Stimulated activated naive CD4-positive, alpha-beta T cell (primary cell): ENCODE results near the gene CCDC192.

ENCODE experiments used
- DNase-seq, 6 experiments: peaks; one replicate each; lab custom pipeline; 2025; lab: John Stamatoyannopoulos, UW

CCDC192 gene

DNA sequence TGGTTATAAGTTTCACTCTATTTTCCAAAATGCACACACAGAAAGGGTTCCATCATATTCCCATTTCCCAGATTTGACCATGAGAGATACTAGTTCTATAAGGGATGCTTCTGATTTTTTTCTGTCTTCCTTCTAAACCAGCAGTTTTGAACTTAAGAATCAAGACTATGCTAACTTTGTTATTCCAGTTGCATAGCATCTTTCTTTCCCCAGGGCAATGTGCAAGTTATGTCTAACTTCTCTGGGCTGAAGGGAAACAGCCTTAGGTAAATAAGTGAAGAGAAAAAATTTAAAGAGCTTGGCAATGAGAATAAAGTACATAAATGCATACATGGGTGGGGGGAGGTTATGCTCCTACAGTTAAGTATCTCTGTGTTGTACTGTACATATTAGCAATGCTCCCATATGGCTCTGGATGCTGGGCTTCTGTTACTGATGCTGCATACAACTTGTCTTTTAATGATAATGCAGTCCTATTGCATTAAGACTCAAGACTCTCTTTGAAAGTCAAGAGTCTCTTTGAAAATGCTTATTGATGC lies 254.6 kb downstream of the CCDC192 start:
- no peak for DNase-seq

DNA sequence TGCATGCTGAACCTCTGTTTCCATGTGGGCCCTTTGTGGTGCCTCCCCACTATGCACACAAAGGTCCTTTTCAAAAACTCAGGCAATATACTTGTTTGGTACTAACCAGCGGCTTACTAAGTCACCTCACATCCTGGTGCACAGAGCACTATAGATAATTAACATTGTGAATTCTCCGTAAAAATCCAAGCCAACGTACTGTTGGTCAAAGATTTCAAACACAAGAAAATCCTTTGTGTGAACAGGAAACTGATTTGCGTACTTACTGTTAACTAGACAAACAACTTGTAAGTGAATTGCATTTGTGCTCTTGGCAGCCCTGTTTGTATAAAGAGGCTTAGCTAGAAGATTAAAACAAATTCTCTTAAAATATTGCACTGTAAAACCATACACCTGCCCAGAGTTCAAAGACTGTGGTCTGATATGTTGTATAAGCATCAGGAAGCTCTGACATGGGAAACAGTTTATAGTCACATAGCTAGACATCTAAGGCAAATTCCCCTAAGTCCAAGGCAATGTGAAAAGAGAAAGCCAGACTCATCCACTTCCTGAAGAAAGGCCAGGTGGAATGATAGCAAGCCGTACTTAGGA lies 255.3 kb downstream of the CCDC192 start:
- no peak for DNase-seq

- DNase-seq: peak in 2 of 6 experiments; percentile 3 to 6
Observed at GRCh38 chr5:127959152-127959764, 256.1 kb downstream of the CCDC192 start.

DNA sequence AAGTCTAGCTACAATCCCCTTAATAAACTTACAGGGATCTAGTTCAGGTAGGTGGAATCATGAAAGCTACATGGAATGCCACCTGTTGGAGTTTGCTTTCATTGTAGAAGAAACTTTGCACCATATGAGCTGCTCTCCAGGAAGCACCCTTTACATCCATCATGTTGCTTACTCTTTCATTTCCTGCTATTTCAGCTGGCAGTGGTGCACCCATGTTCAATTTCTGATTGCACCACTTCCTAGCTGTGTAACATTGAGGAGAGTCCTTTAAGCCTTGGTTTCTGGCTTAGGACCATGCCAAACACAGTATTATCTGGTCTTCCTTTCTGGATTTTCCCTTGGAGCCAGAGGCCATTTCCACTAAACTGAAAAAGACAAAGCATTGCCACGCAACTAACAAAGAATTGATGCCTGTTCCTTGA lies 257.1 kb downstream of the CCDC192 start:
- DNase-seq: no peak

DNA sequence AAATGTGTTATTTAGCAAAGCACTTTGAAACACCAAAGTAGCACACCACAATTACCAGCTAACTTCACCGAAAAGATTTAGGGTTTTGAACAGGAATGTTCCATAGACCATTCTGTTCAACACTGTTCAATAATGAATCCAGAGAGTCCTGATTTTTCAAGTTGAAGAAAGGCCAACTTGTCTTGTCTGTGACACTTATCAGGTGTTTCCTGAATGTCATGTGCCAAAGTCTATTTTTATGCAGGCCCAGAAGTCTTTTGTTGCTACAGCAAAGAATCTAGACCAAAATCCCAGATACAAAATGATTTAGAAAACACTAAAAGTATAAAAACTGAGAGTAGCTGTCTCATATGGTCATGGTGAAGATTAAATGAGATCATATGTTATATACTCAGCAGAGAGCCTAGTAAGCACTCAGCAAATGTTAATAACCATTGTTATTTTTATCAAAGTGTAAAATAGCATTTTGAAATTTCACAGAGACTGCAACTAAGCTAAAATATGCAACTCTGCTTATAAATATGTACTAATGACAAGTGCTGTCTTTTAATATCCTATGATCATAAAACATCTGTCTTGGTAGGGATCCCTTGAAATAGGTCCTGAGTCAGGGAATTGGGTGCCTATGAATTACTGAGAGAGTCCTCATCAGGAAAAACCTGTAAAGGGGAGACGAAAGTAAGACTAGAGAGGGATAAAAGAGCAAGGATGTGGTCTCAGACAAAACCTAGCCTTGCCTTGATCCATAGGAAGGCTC lies 258.0 kb downstream of the CCDC192 start:
- DNase-seq: no peak

- DNase-seq: no peak
Observed at GRCh38 chr5:127961763-127962145, 258.6 kb downstream of the CCDC192 start.

DNA sequence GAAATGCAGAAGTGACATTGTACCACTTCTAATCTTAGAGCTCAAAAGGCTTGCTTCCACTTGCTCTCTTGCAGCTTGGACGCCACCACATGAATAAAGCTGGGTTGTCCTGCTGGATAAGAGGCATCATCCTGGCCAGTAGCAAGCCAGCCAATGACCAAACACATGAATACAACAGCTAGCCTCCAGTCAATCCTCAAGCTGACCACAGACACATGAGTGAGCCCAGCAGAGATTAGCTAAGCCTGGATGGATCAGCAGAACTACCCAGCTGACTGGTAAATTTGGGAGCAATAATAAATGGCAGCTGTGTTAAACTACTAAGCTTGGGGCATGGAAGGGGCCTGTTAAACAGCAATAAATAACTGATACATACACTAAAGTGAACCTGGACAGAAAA lies 259.3 kb downstream of the CCDC192 start:
- no peak for DNase-seq

DNA sequence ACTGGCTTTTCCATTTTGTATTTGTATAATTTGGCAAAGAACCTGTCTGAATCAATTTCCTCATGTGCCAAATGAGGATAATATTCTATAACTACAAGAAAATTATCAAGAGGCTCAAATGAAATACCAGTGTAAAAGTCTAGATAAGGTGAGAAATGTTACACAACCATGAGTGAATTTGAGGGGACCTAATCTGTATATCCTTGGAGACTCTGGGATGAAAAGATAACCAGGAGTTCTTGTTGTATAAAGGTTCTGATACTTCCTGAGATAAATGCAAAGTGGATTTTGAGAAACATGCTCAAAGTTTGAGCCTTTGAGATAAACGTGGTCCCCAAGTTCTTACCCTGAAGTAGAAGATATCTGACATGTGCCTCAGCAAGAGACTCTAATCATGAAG lies 260.0 kb downstream of the CCDC192 start:
- DNase-seq: no peak

DNA sequence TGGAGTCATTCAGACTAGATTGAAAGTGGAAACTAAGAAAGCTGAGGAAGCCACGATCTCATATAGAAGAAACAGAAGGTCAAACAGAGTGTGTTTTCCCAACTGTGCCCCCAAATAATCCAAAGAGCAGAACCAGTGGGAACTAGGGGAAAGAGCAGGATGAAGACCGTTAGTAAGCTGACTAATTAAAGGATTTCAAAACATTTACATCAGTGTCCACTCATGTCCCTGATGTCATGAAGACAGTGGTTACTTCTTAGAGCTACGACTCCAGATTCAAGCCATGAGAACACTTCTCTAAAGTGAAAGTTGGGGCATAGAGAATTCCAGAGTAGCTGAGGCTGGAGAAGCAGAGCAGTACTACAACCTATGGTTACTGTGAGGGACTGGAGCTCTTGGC lies 260.7 kb downstream of the CCDC192 start:
- no peak for DNase-seq

DNA sequence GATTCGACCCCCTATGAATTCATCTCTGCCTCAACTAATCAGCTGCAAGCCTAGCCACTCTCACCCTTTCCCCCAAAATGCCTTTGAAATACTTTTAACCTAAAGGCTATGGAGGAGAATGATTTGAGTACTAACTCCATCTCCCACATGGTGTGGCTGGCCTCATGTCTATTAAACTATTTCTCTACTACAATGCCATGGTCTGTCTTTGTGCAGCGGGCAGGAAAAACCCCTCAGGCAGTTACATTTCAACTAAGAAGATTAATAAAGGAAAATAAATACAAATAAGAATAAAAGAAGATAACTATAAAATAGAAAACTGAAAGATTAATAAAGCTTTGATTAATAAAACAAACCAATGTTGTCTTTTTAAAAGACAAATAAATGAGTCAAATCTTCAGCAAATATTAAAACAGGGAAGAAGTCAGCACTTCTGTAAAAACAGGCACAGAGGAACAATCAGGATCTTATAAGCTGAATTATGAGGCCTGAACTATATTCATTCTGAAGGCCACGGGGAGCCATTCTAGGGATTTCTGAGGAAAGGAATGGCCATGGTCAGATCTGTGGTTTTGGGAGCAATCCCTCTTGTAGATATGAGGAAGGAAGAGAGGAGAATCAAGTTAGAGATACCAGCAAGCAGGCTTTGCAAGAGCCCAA lies 264.3 kb downstream of the CCDC192 start:
- no peak for DNase-seq

DNA sequence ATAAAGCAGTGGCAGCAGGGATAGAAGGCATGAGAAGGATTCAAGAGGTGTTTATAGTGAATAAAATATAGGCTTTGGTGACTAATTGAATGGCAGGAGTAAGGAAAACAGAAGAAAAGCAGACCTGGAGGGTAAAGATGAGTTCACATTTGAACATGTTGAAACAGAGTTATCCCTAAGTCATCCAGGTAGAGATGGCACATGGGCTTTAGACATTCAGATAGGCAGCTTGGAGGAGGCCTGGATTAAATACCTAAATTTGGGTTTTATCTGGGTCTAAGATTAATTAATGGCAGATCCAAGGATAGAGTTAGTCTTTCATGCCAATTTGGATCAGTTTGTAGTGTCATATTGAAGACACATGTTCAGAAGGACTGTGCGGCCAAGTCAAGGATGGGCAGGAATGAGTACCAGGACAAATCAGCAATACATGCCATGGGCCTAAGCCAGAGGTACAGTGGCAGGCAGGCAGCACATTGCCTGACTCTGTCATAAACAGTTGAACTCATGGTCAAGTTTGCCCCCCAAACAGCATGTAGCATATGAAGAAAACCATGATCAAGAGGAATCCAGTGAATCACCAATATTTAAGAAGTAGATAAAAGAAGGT lies 264.9 kb downstream of the CCDC192 start:
- no peak for DNase-seq

GRCh38 chr5:127969002-127969401 lies 265.8 kb downstream of the CCDC192 start:
- no peak for DNase-seq

GRCh38 chr5:127969651-127970050 lies 266.5 kb downstream of the CCDC192 start:
- no peak for DNase-seq

DNA sequence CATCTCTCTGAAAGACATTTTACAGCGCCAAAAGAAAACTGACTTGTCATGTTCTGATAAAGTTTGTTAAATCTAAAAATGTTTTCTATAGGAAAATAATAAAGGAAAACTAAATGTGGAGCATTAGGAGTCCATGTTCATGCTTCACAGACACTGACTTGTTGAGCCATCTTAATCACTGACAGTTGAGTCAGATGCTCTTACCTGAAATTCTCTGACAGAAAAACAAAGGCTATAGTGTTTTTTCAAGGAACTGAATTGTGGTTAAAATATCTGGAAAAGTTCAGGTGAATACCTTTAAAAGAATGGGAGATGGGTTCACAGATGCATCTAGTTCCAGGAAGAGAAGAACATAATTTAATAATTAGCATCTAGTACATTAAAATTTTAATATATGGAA lies 266.9 kb downstream of the CCDC192 start:
- DNase-seq: no peak

- DNase-seq: no peak
Observed at GRCh38 chr5:127970854-127971425, 267.7 kb downstream of the CCDC192 start.

GRCh38 chr5:127975961-127976360 lies 272.8 kb downstream of the CCDC192 start:
- no peak for DNase-seq

GRCh38 chr5:127976525-127976924 lies 273.3 kb downstream of the CCDC192 start:
- no peak for DNase-seq

DNA sequence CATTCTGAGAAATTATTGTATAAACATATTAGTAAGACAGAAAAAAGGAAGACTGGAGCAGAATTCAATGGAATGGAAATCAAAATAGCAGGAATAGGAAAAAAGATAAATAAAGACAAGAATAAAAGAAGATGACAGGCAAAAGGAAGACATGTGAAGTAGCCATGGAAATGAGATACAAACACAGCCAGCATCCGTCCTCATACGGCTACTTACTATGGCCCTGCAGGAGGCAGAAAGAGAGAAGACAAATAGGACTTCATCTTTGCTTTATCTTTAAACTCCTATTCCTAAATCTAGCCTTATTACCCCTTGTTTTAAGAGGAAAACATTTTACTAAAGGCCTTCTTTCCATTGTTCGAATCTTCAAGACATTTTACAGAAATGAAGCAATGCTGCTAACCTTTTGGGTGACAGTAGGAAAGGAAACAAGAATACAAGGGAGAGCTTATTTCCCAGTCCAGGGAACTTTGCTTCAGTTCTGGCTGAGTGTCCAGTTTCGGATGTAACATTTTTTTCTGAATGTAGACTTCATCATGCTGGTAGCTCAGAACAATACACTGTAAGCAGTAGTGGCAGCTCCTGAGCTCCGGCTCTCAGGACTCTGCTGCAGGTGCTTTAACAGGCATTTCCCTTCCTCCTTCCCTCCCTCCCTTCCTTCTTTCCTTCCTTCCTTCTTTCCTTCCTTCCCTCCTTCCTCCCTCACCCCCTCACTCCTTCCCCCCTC lies 274.0 kb downstream of the CCDC192 start:
- DNase-seq: no peak

DNA sequence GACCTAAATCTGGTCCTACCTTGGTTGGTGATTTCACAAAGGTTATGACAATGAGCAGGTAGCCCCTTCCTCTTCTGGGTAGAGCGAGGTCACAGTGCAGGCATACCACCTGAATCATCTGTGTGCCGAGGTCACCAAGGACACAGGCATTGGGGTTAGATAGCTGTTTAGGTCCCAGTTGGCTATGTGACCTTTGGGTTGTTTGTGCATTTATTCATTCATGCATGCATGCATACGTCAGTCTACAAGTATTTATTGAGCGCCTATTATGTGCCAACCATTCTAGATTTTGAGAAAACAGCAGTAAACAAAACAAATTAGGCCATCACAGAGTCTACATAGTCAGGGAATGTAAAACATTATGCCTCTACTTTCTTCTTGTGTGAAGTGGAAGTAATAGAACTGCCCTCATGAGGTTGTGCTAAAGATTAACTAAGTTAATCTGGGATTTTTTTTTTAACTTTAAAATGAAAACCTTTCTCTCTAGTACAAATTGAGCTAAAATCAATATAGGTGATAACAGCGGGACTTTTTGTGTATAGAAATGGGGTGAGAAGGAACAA lies 275.6 kb downstream of the CCDC192 start:
- no peak for DNase-seq

DNA sequence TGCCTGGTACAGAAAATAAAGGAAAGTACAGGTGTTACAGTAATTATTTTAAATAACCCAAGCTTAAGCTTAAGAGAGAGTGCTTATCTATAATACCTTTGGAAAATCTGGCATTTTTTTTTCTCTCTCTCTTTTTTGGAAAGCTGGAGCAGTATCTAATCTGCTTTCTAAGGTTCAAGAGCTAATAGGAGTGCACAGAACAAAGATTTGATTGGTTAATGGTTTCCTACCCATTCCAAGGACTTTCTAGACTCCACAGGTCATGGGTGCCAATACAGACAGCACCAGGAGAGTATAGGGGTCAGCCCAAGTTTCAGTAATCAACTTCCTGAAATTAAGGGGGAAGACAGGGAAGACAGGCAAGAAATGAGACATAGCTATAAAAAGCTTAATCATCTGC lies 276.3 kb downstream of the CCDC192 start:
- DNase-seq: no peak

DNA sequence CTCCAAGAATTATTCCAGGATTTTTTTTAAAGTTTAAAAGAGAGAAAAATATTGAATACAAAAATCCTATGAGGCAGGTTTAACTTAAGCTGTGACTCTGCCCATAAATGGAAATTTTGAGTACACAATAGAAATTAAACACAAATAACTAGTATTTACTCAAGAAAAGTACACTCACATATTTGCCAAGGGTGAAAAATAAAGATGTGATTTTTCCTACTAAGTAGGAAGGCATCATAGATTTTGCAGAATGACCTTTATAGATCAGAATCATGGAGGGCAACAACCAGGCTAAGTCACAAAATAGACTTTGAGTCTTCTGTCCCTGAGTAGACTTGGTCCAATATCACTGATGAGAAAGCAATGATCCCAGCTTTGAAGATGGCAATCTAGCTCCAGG lies 277.7 kb downstream of the CCDC192 start:
- DNase-seq: no peak
